Nucleus accumbens (tissue), 56 donors: ENCODE measurements around the gene ZBTB43.
A peak's percentile ranks its signal among the peaks of the same experiment; 100 is the strongest.
"Not testable (repeated sequence)": the region's sequence is repeated elsewhere in the genome, so short reads cannot be mapped to it uniquely, and the experiment has no call there.

Experiments
- DNase-seq, 56 donors: peaks; one replicate each; lab custom pipeline; 2025; lab: John Stamatoyannopoulos, UW

Gene ZBTB43, protein sequence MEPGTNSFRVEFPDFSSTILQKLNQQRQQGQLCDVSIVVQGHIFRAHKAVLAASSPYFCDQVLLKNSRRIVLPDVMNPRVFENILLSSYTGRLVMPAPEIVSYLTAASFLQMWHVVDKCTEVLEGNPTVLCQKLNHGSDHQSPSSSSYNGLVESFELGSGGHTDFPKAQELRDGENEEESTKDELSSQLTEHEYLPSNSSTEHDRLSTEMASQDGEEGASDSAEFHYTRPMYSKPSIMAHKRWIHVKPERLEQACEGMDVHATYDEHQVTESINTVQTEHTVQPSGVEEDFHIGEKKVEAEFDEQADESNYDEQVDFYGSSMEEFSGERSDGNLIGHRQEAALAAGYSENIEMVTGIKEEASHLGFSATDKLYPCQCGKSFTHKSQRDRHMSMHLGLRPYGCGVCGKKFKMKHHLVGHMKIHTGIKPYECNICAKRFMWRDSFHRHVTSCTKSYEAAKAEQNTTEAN

GRCh38 chr9:126804696-126805553 lies at the start of gene ZBTB43:
ZBTB43 (plus strand) TSS chr9:126805040; CDS start chr9:126832510, 27,470 bp downstream.
- peak; percentile 17 to 97 (median 92) for DNase-seq

- DNase-seq = no peak
Measured at GRCh38 chr9:126755317-126755875, 49.4 kb upstream of the ZBTB43 start.

- DNase-seq = no peak
Measured at GRCh38 chr9:126756238-126756637, 48.6 kb upstream of the ZBTB43 start.

DNA sequence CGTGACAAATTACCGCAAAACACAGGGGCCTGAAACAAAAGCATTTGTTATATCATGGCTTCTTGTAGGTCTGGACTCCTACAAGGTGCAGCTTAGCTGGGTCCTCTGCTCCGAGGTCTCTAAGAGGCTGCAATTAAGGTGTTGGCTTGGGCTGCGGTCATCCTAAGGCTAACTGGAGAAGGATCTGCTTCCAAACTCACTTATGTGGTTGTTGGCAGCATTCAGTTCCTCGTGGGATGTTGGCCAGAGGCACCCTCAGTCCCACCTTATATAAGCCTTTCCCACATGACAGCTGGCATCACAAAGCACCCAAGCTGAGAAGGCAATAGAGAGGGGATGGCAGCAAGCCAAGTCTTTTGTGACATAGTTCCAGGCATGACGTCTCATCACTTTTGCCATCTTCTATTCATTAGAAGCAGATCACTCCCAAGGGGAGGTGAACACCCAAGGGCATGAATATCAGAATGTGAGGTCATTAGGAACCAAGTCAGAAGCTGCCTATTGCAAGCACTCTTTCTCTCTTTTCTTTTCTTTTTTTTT lies 47.9 kb upstream of the ZBTB43 start:
- DNase-seq = peak in 1 of 56 donors; percentile 41

DNA sequence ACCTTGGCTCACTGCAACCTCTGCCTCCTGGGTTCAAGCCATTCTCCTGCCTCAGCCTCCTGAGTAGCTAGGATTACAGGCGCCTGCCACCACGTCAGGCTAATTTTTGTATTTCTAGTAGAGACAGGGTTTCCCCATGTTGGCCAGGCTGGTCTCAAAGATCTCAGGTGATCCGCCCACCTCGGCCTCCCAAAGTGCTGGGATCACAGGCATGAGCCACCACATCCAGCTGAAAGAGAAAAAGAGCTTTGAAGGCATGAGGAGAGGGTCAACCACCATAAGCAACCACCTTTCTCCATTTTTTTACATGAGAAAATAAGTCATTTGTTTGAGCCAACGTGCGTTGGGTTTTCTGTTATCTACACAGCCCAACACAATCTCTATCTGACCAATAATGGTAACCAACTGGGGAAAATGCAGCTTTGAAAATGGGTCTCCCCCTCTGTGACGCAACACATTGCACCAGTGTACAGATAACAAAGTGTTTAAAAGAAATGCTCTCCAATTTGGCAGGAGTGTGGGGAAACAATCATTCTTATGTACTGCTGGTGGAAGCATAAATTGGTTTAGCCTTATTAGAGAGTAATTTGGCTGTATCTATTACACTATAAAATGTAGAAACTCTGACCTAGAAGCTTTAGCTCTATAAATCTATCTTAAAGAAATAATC lies 45.8 kb upstream of the ZBTB43 start:
- DNase-seq = no peak

DNA sequence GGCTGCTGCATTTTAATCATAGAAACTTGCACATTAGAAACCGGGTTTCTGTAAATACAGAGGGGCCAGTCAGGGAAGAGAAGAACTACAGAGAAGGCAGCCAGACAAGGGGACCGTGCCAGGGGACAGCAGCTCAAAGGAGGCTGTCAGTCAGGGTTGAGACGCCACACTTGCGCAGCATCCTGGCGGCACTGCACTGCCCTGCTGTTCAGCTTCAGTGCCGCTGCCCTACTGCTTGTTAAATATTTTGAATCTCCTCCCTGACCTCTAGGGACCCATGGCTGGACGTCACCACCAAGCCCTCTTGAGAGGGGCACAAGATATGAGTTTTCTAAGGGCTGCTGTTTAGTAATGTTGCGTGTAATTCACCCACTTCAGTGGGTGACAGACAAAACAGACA lies 43.6 kb upstream of the ZBTB43 start:
- peak in 2 of 56 donors; percentile 4 to 8 for DNase-seq

- no peak for DNase-seq
Measured at GRCh38 chr9:126763130-126763764, 41.6 kb upstream of the ZBTB43 start.

DNA sequence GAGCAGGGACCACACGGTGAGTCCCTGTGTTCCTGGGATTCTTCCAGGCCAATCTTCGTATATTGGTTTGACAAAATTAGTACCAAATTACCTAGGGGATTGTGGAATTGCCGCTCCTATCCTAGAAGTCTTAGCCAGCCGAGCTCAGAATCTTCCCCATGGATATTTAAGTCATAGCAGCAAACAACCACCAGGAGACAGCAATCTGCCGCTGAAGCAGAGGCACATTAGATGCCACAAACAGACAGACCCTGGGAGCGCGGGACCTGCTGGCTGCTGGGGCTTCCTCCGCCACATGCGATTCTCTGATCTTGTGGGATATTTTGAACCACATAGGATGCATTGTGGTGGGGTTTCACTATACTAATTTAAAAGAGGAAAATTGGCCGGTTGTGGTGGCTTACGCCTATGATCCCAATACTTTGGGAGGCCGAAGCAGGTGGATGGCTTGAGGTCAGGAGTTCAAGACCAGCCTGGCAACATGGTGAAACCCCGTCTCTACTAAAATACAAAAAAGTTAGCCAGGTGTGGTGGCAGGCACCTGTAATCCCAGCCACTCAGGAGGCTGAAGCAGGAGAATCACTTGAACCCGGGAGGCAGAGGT lies 31.7 kb upstream of the ZBTB43 start:
- no peak for DNase-seq

DNA sequence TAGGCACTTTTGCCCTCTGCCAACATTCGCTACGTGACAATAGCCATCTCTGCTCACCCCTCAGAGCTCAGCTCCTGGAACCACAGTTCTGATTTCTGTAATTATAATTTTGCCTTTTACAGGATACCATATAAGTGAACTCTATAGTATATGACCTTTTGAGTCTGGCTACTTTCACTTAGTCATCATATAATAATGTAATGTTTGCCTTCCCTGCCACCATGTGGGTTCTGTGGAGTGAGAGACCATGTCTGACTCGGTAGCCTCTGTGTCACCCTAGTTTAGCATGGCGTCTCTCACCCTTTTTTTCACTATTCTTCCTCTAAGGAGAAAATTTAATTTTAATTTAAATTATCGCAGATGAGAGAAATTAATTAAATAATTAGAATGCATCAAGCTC lies 28.9 kb upstream of the ZBTB43 start:
- no peak for DNase-seq

DNA sequence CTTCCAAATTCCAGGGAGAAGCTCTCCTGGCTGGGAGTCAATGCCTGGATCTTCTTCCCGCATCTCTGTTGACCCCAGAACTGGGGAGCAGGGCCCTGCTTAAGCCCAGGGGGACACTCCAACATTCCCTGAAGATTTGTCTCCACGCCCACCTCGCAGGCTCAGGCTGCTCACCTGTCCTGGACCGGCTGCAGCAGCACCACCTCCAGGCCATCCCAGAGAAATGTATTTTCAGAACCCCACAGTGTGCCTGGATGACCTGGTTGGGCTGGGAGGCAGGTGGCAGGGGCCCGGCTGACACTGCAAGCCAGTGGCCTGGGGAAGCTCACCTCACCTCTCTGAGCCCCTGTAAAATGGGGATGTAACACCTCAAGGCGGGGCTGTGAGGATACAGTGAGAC lies 27.1 kb upstream of the ZBTB43 start:
- no peak for DNase-seq

GRCh38 chr9:126778141-126778540 lies 26.7 kb upstream of the ZBTB43 start:
- DNase-seq = no peak

GRCh38 chr9:126778696-126779095 lies 26.1 kb upstream of the ZBTB43 start:
- DNase-seq = not testable (repeated sequence)

DNA sequence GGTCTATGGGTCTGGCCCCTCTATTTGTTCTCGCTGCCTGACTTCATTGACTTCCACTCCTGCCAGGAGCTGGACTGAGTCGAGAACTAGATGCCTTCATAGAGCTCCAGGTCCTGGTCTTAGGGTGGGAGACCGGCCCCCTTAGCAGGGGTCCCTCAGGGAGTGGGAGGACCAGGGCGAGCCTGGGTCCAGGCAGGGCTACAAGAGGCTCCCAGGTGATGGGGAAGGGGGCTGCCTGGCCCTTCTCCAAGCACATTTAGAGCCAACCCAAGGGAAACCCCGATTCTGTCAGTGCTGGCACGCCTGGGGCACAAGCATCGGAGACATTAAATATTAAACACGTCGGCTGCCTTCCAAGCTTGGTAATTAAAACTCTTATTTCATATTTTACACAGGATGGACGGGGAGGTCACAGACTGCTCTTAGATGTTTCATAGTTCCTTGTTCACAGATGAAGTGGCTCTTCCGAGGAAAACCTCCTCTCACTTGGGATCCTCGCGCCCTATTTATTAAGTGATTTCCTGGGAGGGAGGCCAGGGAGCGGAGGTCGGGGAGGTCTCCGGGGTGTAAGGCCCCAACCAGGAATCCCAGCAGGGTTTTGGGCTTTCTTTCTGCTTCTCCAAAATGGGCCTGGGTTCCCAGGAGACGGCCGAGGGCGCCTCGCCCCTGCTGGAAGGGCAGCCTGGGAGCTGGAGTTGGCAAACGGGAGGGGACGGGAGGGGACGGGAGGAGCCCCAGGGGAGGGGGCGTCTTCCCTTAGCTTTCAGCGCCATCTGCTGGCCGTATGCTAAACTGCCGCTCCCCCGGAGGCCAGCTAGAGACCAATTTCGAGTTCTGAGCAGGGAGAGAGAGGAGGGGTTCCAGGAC lies 23.4 kb upstream of the ZBTB43 start:
- peak in 54 of 56 donors; percentile 5 to 93 (median 60) for DNase-seq

DNA sequence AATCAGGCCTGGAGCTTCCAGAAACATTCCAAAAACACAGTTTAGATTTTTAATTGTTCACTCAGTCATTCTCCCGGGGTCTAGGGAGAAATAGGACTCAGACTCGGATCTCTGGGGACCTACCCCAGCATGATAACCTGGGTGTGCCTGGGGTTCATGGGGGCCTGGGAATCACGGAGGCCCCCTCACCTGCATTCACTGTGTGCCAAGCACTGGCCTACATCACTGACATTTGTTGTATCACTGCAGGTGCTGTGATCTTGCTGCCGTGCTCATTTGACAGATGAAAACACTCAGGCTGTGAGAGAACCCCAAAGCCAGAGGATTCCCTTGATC lies 22.8 kb upstream of the ZBTB43 start:
- no peak for DNase-seq

DNA sequence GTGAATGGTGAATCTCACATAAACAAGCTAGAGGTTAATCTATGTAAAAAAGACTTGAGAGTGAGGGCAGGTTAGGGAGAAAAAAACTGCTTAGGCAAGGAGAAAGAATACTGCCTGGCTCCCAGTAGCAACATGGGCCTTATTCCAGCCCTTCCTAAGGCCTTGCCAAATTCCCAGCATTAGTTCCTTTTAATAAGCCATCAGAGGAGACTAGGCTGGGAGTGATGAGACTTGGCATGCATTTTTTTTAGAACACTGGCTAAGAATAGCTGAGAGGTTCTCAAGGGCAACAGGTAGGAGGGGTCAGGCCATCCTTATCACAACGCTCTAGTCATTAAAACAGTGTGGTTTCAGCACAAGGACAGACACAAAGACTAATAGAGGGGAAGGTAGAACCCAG lies 20.9 kb upstream of the ZBTB43 start:
- DNase-seq = peak in 2 of 56 donors; percentile 2 to 26

DNA sequence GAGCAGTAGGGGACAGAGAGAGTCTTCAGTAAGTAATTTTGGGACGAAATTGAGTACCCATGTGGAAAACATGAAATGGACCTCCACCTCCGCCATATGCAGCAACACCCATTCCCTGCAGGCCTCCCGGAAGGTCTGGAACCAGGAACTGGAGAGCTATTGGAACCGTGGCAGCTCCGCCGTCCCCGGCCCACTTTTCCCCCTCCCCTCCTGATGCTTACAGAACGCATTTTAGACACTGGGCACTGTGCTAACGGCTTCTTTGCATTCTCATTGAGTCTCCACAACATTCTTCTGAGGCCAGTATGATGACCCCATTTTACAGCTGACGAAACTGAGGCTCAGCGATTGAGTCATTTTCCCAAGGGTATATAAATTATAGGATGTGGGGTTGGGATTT lies 20.4 kb upstream of the ZBTB43 start:
- no peak for DNase-seq

DNA sequence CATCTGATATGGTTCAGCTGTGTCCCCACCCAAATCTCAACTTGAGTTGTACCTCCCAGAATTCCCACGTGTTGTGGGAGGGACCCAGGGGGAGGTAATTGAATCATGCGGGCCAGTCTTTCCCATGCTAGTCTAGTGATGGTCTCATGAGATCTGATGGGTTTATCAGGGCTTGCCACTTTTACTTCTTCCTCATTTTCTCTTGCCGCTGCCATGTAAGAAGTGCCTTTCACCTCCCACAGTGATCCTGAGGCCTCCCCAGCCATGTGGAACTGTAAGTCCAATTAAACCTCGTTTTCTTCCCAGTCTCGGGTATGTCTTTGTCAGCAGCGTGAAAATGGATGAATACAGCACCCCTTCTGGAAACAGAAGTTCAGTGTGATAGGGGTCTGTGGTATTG lies 20.0 kb upstream of the ZBTB43 start:
- not testable (repeated sequence) for DNase-seq

DNA sequence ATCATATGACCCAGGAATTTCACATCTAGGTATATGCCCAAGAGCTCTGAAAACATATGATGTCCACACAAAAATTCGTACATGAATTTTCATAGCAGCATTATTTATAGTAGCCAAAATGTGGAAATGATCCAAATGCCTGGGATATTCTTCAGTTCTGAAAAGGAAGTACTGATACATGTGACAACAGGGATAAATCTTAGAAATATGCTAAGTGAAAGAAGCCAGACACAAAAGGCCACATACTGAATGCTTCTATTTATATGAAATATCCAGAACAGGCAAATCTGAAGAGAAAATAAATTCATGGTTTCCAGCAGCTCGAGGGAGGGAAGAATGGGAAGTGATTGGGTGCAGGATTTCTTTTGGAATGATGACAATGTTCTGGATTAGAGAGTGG lies 16.8 kb upstream of the ZBTB43 start:
- no peak for DNase-seq
